ENCODE results near the gene RIC8B.
"Not testable (repeated sequence)": the region's sequence is repeated elsewhere in the genome, so short reads cannot be mapped to it uniquely, and the experiment has no call there.

The RIC8B gene

DNA sequence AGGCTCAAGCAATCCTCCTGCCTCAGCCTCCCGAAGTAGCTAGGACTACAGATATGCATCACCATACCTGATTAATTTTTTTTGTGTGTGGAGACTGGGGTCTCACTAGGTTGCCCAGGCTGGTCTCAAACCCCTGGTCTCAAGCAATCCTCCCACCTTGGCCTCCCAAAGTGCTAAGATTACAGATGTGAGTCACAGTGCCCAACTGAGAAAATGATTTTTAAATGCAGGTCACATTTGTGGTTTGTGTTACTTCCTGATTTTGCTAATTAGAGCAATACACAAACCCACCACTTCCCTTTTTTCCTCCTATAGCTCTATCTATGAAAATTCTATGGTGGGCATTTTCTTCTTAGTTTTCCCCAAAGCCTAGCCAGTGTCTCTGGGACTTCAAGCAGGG, 135.7 kb downstream of the RIC8B start:
- no peak for DNase-seq

DNA sequence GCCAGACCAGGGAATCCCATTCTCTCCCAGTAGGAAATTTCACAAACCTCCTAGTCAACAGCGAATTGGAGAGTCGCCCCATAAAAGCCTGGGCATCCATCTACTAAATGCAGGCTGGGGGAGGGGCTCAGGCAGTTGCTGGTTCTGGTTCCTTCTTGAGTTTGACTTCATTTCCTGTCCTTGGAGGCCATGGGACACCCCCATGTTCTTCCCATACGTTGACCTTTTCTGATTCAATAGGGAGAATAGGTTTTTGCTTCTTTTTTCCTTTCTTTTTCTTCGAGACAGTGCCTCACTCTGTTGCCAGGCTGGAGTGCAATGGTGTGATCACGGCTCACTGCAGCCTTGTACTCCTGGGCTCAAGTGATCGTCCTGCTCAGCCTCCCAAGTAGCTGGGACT, 137.1 kb downstream of the RIC8B start:
- no peak for DNase-seq

DNA sequence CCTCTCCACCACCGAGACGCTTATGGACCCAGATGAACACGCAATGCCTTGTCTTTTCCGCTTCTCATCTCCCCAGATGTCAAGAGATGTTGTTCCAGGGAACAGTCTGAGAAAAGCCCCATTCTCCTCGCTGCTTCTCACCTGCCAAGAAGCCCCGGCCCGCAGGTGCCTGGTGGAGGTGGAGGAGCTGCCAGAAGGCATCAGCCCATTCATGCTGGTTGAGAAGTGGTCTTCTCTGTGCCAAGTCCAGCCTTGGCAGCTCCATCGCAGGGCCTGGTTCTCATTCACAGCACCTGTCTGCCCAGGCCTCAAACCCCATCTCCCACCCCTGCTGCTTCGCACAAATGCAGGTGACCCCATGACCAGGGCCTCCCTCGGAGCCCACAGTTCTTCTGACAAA, 139.0 kb downstream of the RIC8B start:
- DNase-seq, result no peak

DNA sequence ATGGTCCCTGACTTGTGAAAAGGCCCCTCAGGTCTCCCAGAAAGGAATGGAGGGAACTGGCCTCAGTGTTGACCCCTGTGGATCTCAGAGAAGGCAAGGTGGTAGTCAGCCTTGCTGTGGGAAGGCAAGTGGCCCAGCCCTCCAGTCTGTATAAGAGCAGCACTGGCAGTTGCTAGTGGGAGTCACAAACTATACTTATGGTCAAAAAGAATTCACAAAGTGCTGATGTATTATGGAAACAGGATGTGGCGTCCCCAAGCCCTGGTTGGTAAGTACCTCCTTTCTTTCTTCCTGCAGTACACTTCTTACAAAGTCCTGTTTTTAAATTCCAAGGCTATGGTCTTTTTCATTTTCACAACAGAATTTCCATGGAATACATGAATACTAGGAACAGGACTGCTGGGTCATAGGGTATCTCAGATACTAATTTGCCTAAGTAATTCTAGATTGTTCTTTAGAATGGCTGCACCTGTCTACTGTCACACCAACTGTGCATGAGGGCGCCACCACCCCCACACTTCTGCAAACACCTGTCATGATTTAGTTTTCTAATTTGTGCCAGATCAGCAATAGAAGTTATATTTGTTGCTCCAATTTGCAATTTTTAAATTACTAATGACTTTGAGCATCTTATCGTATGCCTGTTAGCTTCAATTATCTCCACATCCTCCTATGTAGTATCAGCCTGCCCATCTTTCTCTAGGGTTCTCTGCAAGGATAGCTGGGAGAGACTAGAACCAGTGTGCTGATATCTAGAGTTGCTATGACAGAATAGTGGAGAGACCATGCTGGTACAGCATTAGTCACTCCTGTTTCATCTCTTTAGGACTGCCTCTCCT, 140.5 kb downstream of the RIC8B start:
- no peak for DNase-seq

DNA sequence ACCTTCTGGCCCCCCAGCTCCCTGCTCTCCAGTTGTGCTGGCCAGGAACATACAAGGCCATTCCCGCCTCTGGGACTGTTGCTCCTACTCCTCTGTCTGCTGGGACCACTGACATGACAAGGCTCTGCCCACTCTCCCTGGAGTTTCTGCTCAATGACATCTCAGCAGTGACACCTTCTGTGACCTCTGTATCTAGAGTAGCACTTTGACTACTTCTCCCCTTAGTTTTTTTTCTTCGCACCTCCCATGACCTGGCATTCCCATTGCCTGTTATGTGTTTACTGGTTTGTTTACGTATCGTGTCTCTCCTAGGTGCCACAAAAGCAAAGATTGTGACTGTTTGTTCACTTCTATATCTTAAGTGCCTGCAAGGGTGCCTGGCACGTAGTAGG, 141.1 kb downstream of the RIC8B start:
- no peak for DNase-seq

DNA sequence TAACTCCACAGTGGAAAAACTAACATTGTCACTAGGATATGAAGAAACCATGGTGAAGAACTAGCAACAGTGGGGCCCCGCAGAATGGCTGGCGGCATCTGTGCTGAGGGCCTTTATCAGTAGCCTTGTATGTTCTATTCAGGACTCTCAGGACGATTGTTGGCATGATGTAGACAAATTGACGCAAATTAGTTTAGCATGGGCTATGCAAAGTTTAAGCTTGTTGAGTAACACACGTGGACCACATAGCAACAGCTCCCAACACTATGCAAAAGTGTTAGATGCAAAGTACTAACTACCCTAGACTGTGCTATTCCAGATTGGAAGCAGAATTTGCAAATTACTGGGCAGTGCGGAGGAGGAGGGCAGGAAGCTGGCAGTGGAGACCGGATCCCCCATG, 143.0 kb downstream of the RIC8B start:
- no peak for DNase-seq

DNA sequence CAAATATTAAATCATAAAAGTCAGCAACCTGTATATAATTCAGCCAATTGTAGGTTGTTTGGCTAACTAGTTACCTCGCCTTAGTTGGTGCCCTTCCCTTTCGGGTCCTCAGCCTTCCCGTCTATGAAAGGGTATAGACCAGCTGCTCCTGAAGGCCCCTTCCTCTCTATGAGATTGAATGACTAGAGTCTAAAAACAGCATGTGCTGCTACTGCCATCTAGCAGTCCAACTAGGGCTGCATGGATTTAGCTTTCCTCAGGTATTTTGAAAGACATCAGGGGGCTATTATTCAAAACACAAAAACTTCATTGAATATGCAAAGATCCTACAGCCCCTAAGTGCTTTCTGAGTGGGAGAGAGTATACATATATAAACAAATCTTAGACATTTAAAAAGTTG, 144.3 kb downstream of the RIC8B start:
- peak in 1 of 2 experiments; percentile 39 for DNase-seq

DNA sequence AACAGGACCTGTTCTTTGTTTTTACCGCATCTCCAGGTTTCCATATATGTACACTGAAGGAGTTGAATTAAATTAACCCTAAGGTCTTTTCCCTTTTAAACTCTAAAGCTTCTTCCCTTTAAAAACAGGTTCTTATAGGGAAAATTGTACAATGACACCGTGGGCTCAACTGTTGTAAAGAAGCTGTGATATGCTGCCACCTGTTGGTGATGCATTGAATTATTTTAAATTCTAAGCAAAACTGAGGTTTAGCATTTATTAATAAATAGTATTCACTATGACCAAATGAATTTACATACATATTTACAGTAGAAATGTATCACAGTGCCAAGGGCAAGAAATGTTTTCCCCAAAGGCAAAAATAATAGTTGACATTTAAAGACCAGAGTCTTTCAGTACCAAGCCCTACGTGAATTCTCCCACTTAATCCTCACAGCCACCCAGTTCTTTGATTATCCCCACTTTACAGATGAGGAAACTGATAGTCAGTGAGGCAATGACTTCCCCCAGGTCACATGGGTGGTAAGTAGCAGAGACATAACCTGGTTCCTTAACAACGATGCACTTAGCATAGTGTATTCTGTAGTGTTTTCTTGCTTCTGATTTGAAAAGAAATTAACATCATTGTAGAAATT, 145.5 kb downstream of the RIC8B start:
- peak; percentile 17 to 66 for DNase-seq

DNA sequence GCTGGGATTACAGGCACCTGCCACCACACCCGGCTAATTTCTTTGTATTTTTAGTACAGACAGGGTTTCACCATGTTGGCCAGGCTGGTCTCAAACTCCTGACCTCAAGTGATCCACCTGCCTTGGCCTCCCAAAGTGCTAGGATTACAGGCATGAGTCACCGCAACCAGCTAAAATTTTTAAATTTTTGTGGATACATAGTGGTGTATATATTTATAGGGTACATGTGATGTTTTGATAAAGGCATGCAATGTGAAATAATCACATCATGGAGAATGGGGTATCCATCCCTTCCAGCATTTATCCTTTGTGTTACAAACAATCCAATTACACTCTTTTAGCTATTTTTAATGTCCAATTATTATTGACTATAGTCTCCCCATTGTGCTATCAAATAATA, 147.5 kb downstream of the RIC8B start:
- not testable (repeated sequence) for DNase-seq

DNA sequence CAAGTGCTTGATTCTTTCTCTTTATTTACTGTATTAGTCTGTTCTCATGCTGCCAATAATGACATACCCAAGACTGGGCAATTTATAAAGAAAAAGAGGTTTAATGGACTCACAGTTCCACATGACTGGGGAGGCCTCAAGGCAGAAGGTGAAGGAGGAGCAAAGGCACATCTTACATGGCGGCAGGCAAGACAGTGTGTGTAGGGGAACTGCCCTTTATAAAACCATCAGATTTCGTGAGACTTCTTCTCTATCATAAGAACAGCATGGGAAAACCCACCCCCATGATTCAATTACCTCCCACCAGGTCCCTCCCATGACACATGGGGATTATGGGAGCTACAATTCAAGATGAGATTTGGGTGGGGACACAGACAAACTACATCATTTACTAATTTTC, 149.1 kb downstream of the RIC8B start:
- not testable (repeated sequence) for DNase-seq

DNA sequence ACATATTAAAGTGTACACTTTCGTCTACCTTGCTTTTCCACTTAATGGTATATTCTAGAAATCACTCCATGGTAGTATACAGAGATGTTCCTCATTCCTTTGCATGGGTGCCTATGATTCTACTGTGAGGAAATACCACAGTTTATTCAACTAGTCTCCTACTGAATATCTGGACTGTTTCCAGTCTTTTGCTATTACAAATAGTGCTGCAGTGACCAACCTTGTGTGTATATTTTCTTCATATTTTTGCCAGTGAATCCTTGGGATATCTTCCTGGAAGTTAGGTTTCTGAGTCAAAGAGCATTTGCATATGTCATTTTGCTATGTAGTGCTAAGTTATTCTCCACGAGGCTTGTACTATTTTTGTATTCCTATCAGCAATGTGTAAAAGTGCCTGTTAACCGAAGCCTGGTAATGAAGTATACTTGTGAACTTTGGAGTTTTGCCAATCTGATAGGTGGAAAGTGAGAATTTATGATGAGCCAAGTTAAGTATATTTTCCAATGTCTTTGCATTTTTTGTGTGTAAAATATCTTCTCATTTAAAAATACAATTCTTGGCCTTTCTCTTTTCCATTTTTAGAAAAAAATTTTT, 149.9 kb downstream of the RIC8B start:
- no peak for DNase-seq

DNA sequence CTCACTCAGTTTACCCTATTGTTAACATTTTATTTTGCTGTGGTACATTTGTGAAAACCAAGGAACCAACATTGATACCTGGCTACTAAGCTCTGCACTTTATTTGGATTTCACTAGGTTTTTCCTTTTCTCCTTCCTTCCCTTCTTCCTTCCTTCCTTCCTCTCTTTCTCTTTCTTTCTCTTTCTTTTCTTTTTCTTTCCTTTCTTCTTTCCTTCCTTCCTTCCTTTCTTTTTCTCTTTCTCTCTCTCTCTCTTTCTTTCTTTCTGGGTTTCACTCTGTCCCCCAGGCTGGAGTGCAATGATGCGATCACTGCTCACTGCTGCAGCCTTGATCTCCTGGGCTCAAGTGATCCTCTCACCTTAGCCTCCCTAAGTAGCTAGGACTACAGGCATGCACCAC, 152.2 kb downstream of the RIC8B start:
- DNase-seq, result no peak

DNA sequence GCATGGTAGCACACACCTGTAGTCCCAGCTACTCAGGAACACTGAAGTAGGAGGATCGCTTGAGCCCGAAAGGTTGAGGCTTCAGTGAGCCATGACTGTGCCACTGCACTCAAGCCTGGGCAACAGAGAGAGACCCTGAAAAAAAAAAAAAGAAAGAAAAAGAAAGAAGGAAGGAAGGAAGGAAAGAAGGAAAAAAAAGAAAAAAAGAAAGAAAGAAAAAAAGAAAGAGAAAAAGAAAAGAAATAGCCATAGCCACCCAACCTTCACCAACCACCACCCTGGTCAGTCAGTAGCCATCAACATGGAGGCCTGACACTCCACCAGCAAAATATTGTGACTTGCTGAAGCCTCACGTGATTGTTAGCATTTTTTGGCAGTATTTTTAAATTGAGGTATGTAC, 159.8 kb downstream of the RIC8B start:
- no peak for DNase-seq

Measured in NCI-H446 (cell line).